ENCODE measurements around the gene RFX8. TPM values are rescaled to one million over a fixed set of nuclear protein-coding genes. Genes with fewer than 3 reads are reported as not detected.

Gene RFX8
- total RNA-seq, 6 donors from 2014 or later: 0.24 to 21.0 (median 0.80) TPM; not detected in 2

- no peak overlapping the region for H3K4me3 ChIP-seq
- DNase-seq (peak in 1 of 2 donors; percentile 54), ATAC-seq (ENCODE audit: low FRiP score in 2 of 2) (peak; percentile 50 to 85)
- no peaks in the 10 kb centered on the region for H3K4me1 ChIP-seq
- TF ChIP-seq POLR2AphosphoS5 (IDR thresholded peaks at IDR 0.05) (no peak), CTCF (IDR thresholded peaks at IDR 0.05) (peak; percentile 54 to 69 (median 64))
- no peaks in the 10 kb centered on the region for H3K9me3 ChIP-seq
- no peak overlapping the region for H3K27ac ChIP-seq
- 91 to 95% methylated on average over 10 of the region's 10 CpGs for WGBS, 2 donors
- no peaks in the 10 kb centered on the region for H3K36me3 ChIP-seq
- no peaks in the 10 kb centered on the region for H3K27me3 ChIP-seq
Observed at GRCh38 chr2:101419096-101419663, 55.7 kb downstream of the RFX8 start.

- Histone ChIP-seq H3K4me3 (no peak overlapping the region), H3K36me3 (no peaks in the 10 kb centered on the region), H3K4me1 (no peaks in the 10 kb centered on the region), H3K9me3 (no peaks in the 10 kb centered on the region), H3K27me3 (no peaks in the 10 kb centered on the region), H3K27ac (no peak overlapping the region)
- WGBS, 2 donors: 75 to 79% methylated on average over 12 of the region's 12 CpGs
- no peak for DNase-seq
- no peak for TF ChIP-seq POLR2A (IDR thresholded peaks at IDR 0.05)
- TF ChIP-seq EP300 (IDR thresholded peaks at IDR 0.05): no peak
- no peak for TF ChIP-seq CTCF (IDR thresholded peaks at IDR 0.05)
- TF ChIP-seq POLR2AphosphoS5 (IDR thresholded peaks at IDR 0.05): no peak
- peak in 1 of 2 donors; percentile 39 for ATAC-seq (ENCODE audit: low FRiP score in 2 of 2)
Observed at GRCh38 chr2:101418460-101419095, 56.3 kb downstream of the RFX8 start.

GRCh38 chr2:101416609-101417008, 58.3 kb downstream of the RFX8 start:
- Histone ChIP-seq H3K9me3 (no peaks in the 10 kb centered on the region), H3K36me3 (no peaks in the 10 kb centered on the region), H3K4me1 (no peaks in the 10 kb centered on the region), H3K27me3 (no peaks in the 10 kb centered on the region), H3K27ac (no peak overlapping the region), H3K4me3 (no peak overlapping the region)
- WGBS, 2 donors: 84 to 90% methylated on average over 5 of the region's 5 CpGs
- no peak for ATAC-seq (ENCODE audit: low FRiP score in 2 of 2)
- no peak for DNase-seq
- TF ChIP-seq EP300 (IDR thresholded peaks at IDR 0.05) (no peak), POLR2A (IDR thresholded peaks at IDR 0.05) (no peak), POLR2AphosphoS5 (IDR thresholded peaks at IDR 0.05) (no peak), CTCF (IDR thresholded peaks at IDR 0.05) (no peak)

GRCh38 chr2:101415884-101416283, 59.0 kb downstream of the RFX8 start:
- WGBS, 2 donors: 82 to 93% methylated on average over 3 of the region's 3 CpGs
- Histone ChIP-seq H3K27me3 (no peaks in the 10 kb centered on the region), H3K36me3 (no peaks in the 10 kb centered on the region), H3K9me3 (no peaks in the 10 kb centered on the region), H3K27ac (no peak overlapping the region), H3K4me1 (no peaks in the 10 kb centered on the region), H3K4me3 (no peak overlapping the region)
- no peak for DNase-seq
- ATAC-seq (ENCODE audit: low FRiP score in 2 of 2): no peak
- no peak for TF ChIP-seq CTCF (IDR thresholded peaks at IDR 0.05)
- no peak for TF ChIP-seq EP300 (IDR thresholded peaks at IDR 0.05)
- no peak for TF ChIP-seq POLR2AphosphoS5 (IDR thresholded peaks at IDR 0.05)
- TF ChIP-seq POLR2A (IDR thresholded peaks at IDR 0.05): no peak

GRCh38 chr2:101415220-101415619, 59.7 kb downstream of the RFX8 start:
- Histone ChIP-seq H3K4me3 (no peak overlapping the region), H3K36me3 (no peaks in the 10 kb centered on the region), H3K4me1 (no peaks in the 10 kb centered on the region), H3K9me3 (no peaks in the 10 kb centered on the region), H3K27me3 (no peaks in the 10 kb centered on the region), H3K27ac (no peak overlapping the region)
- DNase-seq (no peak), ATAC-seq (ENCODE audit: low FRiP score in 2 of 2) (no peak)
- 88 to 94% methylated on average over 2 of the region's 2 CpGs for WGBS, 2 donors
- TF ChIP-seq CTCF (IDR thresholded peaks at IDR 0.05) (no peak), POLR2A (IDR thresholded peaks at IDR 0.05) (no peak), POLR2AphosphoS5 (IDR thresholded peaks at IDR 0.05) (no peak), EP300 (IDR thresholded peaks at IDR 0.05) (no peak)
